B cell (primary cell): ENCODE data around the gene NUP62. TPM values are rescaled to one million over a fixed set of nuclear protein-coding genes. Genes with fewer than 3 reads are reported as not detected.

Experiments
- ATAC-seq: fragments of 200-7000 bp; cut with Tn5 transposase; one replicate; pipeline ENCODE4 v1.10.0; 2021; ENCODE audit warnings: low read depth, mild to moderate bottlenecking, moderate number of reproducible peaks, moderate library complexity
- CTCF ChIA-PET: fragments of 350-600 bp; sonication (Branson Sonifier 250); formaldehyde crosslinking; loops from one replicate; lab custom pipeline; 2021; ENCODE audit warnings: antibody characterized with exemption, inconsistent platforms; lab: Charles Lee
- POLR2A ChIA-PET: fragments of 350-600 bp; sonication (Branson Sonifier 250); formaldehyde crosslinking; loops from one replicate; lab custom pipeline; 2021; ENCODE audit warnings: antibody characterized with exemption; lab: Charles Lee
- DNase-seq: peaks from one replicate; pipeline ENCODE4 v3.0.0; 2013
- H2AFZ ChIP-seq: 2 replicates; pipeline ENCODE4 v1.6.1; 2012; ENCODE audit warnings: mild to moderate bottlenecking, low read depth, low read length; ENCODE audit not compliant: insufficient read depth, poor library complexity, severe bottlenecking
- H3K27ac ChIP-seq, 2 donors: 1 replicate in 1 of 2; 2 replicates in 1 of 2; pipeline ENCODE4 v1.5.1; 2012 to 2013; ENCODE audit warnings: low read length in 2 of 2, mild to moderate bottlenecking in 2 of 2, moderate library complexity in 1 of 2
- H3K27me3 ChIP-seq, 4 experiments: fragments of 200-600 bp in 1 of 4; sonication (generic) in 1 of 4; replicated peaks in 1 of 4; 1 replicate in 2 of 4; 2 replicates in 2 of 4; pipeline versions ENCODE4 v1.6.1 to v1.7.0; 2013 to 2016; ENCODE audit warnings: low read length in 3 of 4, mild to moderate bottlenecking in 2 of 4, mixed read lengths in 1 of 4, moderate library complexity in 1 of 4; ENCODE audit not compliant: insufficient read depth in 4 of 4, control insufficient read depth in 3 of 4; ENCODE audit errors: control extremely low read depth in 1 of 4
- H3K36me3 ChIP-seq, 2 experiments: replicated peaks in 1 of 2; 1 replicate in 1 of 2; 2 replicates in 1 of 2; pipeline versions ENCODE4 v1.6.1 to v1.7.1; 2013; ENCODE audit warnings: low read length in 1 of 2; ENCODE audit not compliant: insufficient read depth in 2 of 2, control insufficient read depth in 1 of 2; ENCODE audit errors: control extremely low read depth in 1 of 2, extremely low read depth in 1 of 2
- H3K4me1 ChIP-seq, 2 donors: fragments of 200-600 bp in 1 of 2; sonication (generic) in 1 of 2; 1 replicate in 1 of 2; 2 replicates in 1 of 2; pipeline versions ENCODE4 v1.5.1 to v1.6.1; 2013 to 2017; ENCODE audit warnings: low read length in 2 of 2; ENCODE audit not compliant: control insufficient read depth in 2 of 2, insufficient read depth in 2 of 2
- H3K4me2 ChIP-seq: replicated peaks from 2 replicates; pipeline ENCODE3; 2012; ENCODE audit warnings: mild to moderate bottlenecking, low read depth, low read length; ENCODE audit not compliant: poor library complexity, severe bottlenecking
- H3K4me3 ChIP-seq, 5 experiments: fragments of 200-600 bp in 1 of 5; sonication (generic) in 1 of 5; 1 replicate in 3 of 5; 2 replicates in 2 of 5; pipeline versions ENCODE4 v1.5.1 to v1.7.0; 2011 to 2016; ENCODE audit warnings: low read length in 4 of 5, mild to moderate bottlenecking in 4 of 5, low read depth in 2 of 5, control low read depth in 1 of 5, moderate library complexity in 1 of 5; ENCODE audit not compliant: insufficient read depth in 1 of 5; ENCODE audit errors: control extremely low read depth in 1 of 5, extremely low read depth in 1 of 5
- H3K79me2 ChIP-seq: fragments of 200-600 bp; sonication (generic); one replicate; pipeline ENCODE4 v1.6.0; 2016; ENCODE audit warnings: low read length; ENCODE audit not compliant: control insufficient read depth, insufficient read depth
- H3K9ac ChIP-seq: fragments of 200-600 bp; sonication (generic); 2 replicates; pipeline ENCODE4 v1.6.1; 2017; ENCODE audit warnings: mild to moderate bottlenecking, low read length, moderate library complexity
- H3K9me3 ChIP-seq, 3 donors: one replicate each; pipeline versions ENCODE4 v1.6.1 to v1.7.1; 2013; ENCODE audit warnings: low read length in 2 of 3; ENCODE audit not compliant: control insufficient read depth in 2 of 3, insufficient read depth in 1 of 3; ENCODE audit errors: control extremely low read depth in 1 of 3
- H4K20me1 ChIP-seq: 2 replicates; pipeline ENCODE4 v1.6.0; 2012; ENCODE audit warnings: mild to moderate bottlenecking, low read length; ENCODE audit not compliant: insufficient read depth, control insufficient read depth, poor library complexity, severe bottlenecking
- H3K27ac Mint-ChIP-seq: one replicate; pipeline ENCODE4 v1.8.0; 2021; ENCODE audit warnings: mixed read lengths
- H3K27me3 Mint-ChIP-seq: one replicate; pipeline ENCODE4 v1.8.0; 2021; ENCODE audit warnings: mixed read lengths
- H3K4me1 Mint-ChIP-seq: one replicate; pipeline ENCODE4 v1.8.0; 2021; ENCODE audit warnings: mixed read lengths
- H3K4me3 Mint-ChIP-seq: one replicate; pipeline ENCODE4 v1.8.0; 2021; ENCODE audit warnings: mixed read lengths
- H3K9me3 Mint-ChIP-seq: one replicate; pipeline ENCODE4 v1.8.0; 2022; ENCODE audit warnings: mixed read lengths; ENCODE audit not compliant: insufficient read depth
- EZH2 ChIP-seq: IDR thresholded peaks from 2 replicates; pipeline ENCODE4 v1.6.1; 2012; ENCODE audit warnings: borderline replicate concordance, low read depth, mild to moderate bottlenecking, moderate library complexity, low read length; ENCODE audit not compliant: insufficient read depth, poor library complexity, severe bottlenecking
- WGBS: methylation state at CpG from one replicate; pipeline ENCODE4 v1.1.5; 2013; ENCODE audit warnings: missing lambda C conversion rate; ENCODE audit not compliant: insufficient coverage; 5-methylcytosine and 5-hydroxymethylcytosine counted together
- intact Hi-C: fragments of 100-400 bp; cut with micrococcal nuclease; formaldehyde crosslinking; loops from one replicate; pipeline ENCODE4 v1.10.0; 2022
- polyA plus RNA-seq: library from polyadenylated mRNA; depleted of rRNA; stranded (reverse); fragments of >200 nt; gene quantifications from 2 replicates; pipeline ENCODE4 v1.2.3, GENCODE V29; 2012
- total RNA-seq, 2 donors: library from RNA; stranded (reverse); fragments of 120-200 nt in 1 of 2; gene quantifications; 1 replicate in 1 of 2; 2 replicates in 1 of 2; pipeline versions ENCODE4 v1.2.3 to v1.2.4, GENCODE V29; 2013 to 2022
- TF ChIP-seq, protein P1 (sequence below): fragments of 200-600 bp; IDR thresholded peaks from one replicate; pipeline ENCODE4 v1.8.0; 2022; ENCODE audit warnings: antibody characterized with exemption, mild to moderate bottlenecking

NUP62 gene
- total and polyA plus RNA-seq, 2 donors (not counting 1 experiment from before 2014, with no cell fraction given), result 25.2 to 75.7 TPM

GRCh38 chr19:49938662-49939061 lies 9.4 kb upstream of the NUP62 start:
- no peaks in the 10 kb centered on the region for H3K9me3 Mint-ChIP-seq
- H3K27me3 Mint-ChIP-seq, result peaks cover 26% of the 10 kb centered on the region
- DNase-seq (no peak), ATAC-seq (no peak)
- no peaks in the 10 kb centered on the region for H3K79me2 ChIP-seq
- TF ChIP-seq, protein P1, sequence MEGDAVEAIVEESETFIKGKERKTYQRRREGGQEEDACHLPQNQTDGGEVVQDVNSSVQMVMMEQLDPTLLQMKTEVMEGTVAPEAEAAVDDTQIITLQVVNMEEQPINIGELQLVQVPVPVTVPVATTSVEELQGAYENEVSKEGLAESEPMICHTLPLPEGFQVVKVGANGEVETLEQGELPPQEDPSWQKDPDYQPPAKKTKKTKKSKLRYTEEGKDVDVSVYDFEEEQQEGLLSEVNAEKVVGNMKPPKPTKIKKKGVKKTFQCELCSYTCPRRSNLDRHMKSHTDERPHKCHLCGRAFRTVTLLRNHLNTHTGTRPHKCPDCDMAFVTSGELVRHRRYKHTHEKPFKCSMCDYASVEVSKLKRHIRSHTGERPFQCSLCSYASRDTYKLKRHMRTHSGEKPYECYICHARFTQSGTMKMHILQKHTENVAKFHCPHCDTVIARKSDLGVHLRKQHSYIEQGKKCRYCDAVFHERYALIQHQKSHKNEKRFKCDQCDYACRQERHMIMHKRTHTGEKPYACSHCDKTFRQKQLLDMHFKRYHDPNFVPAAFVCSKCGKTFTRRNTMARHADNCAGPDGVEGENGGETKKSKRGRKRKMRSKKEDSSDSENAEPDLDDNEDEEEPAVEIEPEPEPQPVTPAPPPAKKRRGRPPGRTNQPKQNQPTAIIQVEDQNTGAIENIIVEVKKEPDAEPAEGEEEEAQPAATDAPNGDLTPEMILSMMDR, result no peak
- no peak for TF ChIP-seq EZH2
- H3K4me1 ChIP-seq, result peaks cover 5 to 8% of the 10 kb centered on the region in 2 donors
- H3K9ac ChIP-seq, result no peak overlapping the region
- no peaks in the 10 kb centered on the region for H3K9me3 ChIP-seq
- no peak overlapping the region for H3K4me3 Mint-ChIP-seq
- H3K4me2 ChIP-seq, result no peak overlapping the region
- CTCF ChIA-PET, result interaction anchor here (0.5 to 3.4 kb wide), 10 partner anchors 8 to 197 kb away, joined by 3 to 20 read pairs (median 5); partner anchors contain the start of genes ATF5 and NUP62
- H2AFZ ChIP-seq, result no peak overlapping the region
- no peak overlapping the region for H3K27ac Mint-ChIP-seq
- no peaks in the 10 kb centered on the region for H4K20me1 ChIP-seq
- WGBS, result 81% methylated on average over 4 of the region's 4 CpGs
- H3K4me3 ChIP-seq, result no peak overlapping the region
- intact Hi-C loops, result loop anchor here (5.0 kb wide), 1 partner anchor 844 kb away; no protein-coding TSS in a partner anchor
- H3K4me1 Mint-ChIP-seq, result peaks cover 3% of the 10 kb centered on the region
- H3K36me3 ChIP-seq, result no peaks in the 10 kb centered on the region
- H3K27me3 ChIP-seq, result no peaks in the 10 kb centered on the region
- H3K27ac ChIP-seq, result no peak overlapping the region
- POLR2A ChIA-PET, result no interaction called here

- Histone ChIP-seq H3K27me3 (no peaks in the 10 kb centered on the region), H2AFZ (peak overlapping the region; percentile 76), H3K4me1 (peaks cover 5 to 11% of the 10 kb centered on the region in 2 donors), H4K20me1 (no peaks in the 10 kb centered on the region), H3K9ac (no peak overlapping the region), H3K79me2 (no peaks in the 10 kb centered on the region), H3K36me3 (no peaks in the 10 kb centered on the region), H3K27ac (no peak overlapping the region), H3K9me3 (no peaks in the 10 kb centered on the region), H3K4me3 (peak overlapping the region in 2 of 5 experiments; percentile 24 to 28), H3K4me2 (peak overlapping the region; percentile 78)
- TF ChIP-seq, protein P1, result peak; percentile 94
- TF ChIP-seq EZH2, result no peak
- WGBS, result 27% methylated on average over 34 of the region's 35 CpGs
- DNase-seq (peak; percentile 82), ATAC-seq (peak; percentile 91)
- ChIA-PET POLR2A (no interaction called here), CTCF (interaction anchor here (0.5 to 3.4 kb wide), 17 partner anchors 9 to 798 kb away, joined by 3 to 20 read pairs (median 4); partner anchors contain the start of genes ATF5 and NUP62)
- intact Hi-C loops, result loop anchor here (1.0 to 5.0 kb wide), 2 partner anchors 45 to 844 kb away; no protein-coding TSS in a partner anchor
- Mint-ChIP-seq H3K4me3 (no peak overlapping the region), H3K27me3 (peaks cover 20% of the 10 kb centered on the region), H3K9me3 (no peaks in the 10 kb centered on the region), H3K4me1 (peaks cover 7% of the 10 kb centered on the region), H3K27ac (no peak overlapping the region)
Measured at GRCh38 chr19:49937750-49938381, 8.6 kb upstream of the NUP62 start.
